Measurements from ENCODE around the gene ZNF33B. TPM values are rescaled to one million over a fixed set of nuclear protein-coding genes. Genes with fewer than 3 reads are reported as not detected.

ZNF33B gene
- total and polyA plus RNA-seq, 4 donors: 8.6 to 41.2 (median 18.7) TPM

- no peak overlapping the region for H3K27ac ChIP-seq (ENCODE audit: low read depth in 1 of 2, low read length in 1 of 2)
- peaks cover 0 to 2% (median 0%) of the 10 kb centered on the region in 4 donors for H3K36me3 ChIP-seq (ENCODE audit: control insufficient read depth in 4 of 4, insufficient read depth in 4 of 4, low read length in 4 of 4)
- no peak overlapping the region for H3K9ac ChIP-seq (ENCODE audit: insufficient read depth in 1 of 2, low read length in 2 of 2)
- no peak for TF ChIP-seq CTCF (IDR thresholded peaks at IDR 0.05; ENCODE audit: control extremely low read depth, extremely low read depth)
- H3K9me3 ChIP-seq (ENCODE audit: control insufficient read depth in 4 of 4, insufficient read depth in 3 of 4, low read length in 3 of 4): peaks cover 0 to 3% (median 0%) of the 10 kb centered on the region in 4 donors
- ATAC-seq (ENCODE audit: insufficient read depth, low FRiP score) (no peak), DNase-seq (no peak)
- H3K27me3 ChIP-seq (ENCODE audit: control insufficient read depth in 3 of 3, insufficient read depth in 3 of 3, low read length in 2 of 3): no peaks in the 10 kb centered on the region
- WGBS, 2 donors: 96 to 97% methylated on average over 3 of the region's 3 CpGs
- H3K4me3 ChIP-seq: no peak overlapping the region
- peaks cover 0 to 14% (median 8%) of the 10 kb centered on the region in 5 donors for H3K4me1 ChIP-seq (ENCODE audit: control insufficient read depth in 5 of 5, insufficient read depth in 5 of 5, low read length in 5 of 5)
Measured at GRCh38 chr10:42549851-42550250, 88.5 kb downstream of the ZNF33B start.

- H3K9me3 ChIP-seq (ENCODE audit: control insufficient read depth in 4 of 4, insufficient read depth in 3 of 4, low read length in 3 of 4): peaks cover 0 to 14% (median 2%) of the 10 kb centered on the region in 4 donors
- no peak overlapping the region for H3K27ac ChIP-seq (ENCODE audit: low read depth in 1 of 2, low read length in 1 of 2)
- no peaks in the 10 kb centered on the region for H3K27me3 ChIP-seq (ENCODE audit: control insufficient read depth in 3 of 3, insufficient read depth in 3 of 3, low read length in 2 of 3)
- DNase-seq (no peak), ATAC-seq (ENCODE audit: insufficient read depth, low FRiP score) (no peak)
- H3K4me1 ChIP-seq (ENCODE audit: control insufficient read depth in 5 of 5, insufficient read depth in 5 of 5, low read length in 5 of 5): peaks cover 0 to 12% (median 8%) of the 10 kb centered on the region in 5 donors
- WGBS, 2 donors: 98 to 99% methylated on average over 3 of the region's 3 CpGs
- no peak for TF ChIP-seq CTCF (IDR thresholded peaks at IDR 0.05; ENCODE audit: control extremely low read depth, extremely low read depth)
- peaks cover 0 to 4% (median 1%) of the 10 kb centered on the region in 4 donors for H3K36me3 ChIP-seq (ENCODE audit: control insufficient read depth in 4 of 4, insufficient read depth in 4 of 4, low read length in 4 of 4)
- no peak overlapping the region for H3K9ac ChIP-seq (ENCODE audit: insufficient read depth in 1 of 2, low read length in 2 of 2)
- H3K4me3 ChIP-seq: no peak overlapping the region
Measured at GRCh38 chr10:42548254-42548653, 90.1 kb downstream of the ZNF33B start.

GRCh38 chr10:42544945-42545344 is 93.4 kb downstream of the ZNF33B start:
- no peak overlapping the region for H3K9ac ChIP-seq (ENCODE audit: insufficient read depth in 1 of 2, low read length in 2 of 2)
- TF ChIP-seq CTCF (IDR thresholded peaks at IDR 0.05; ENCODE audit: control extremely low read depth, extremely low read depth): no peak
- ATAC-seq (ENCODE audit: insufficient read depth, low FRiP score) (no peak), DNase-seq (no peak)
- H3K9me3 ChIP-seq (ENCODE audit: control insufficient read depth in 4 of 4, insufficient read depth in 3 of 4, low read length in 3 of 4): peaks cover 0 to 20% (median 4%) of the 10 kb centered on the region in 4 donors
- no peak overlapping the region for H3K27ac ChIP-seq (ENCODE audit: low read depth in 1 of 2, low read length in 1 of 2)
- H3K27me3 ChIP-seq (ENCODE audit: control insufficient read depth in 3 of 3, insufficient read depth in 3 of 3, low read length in 2 of 3): no peaks in the 10 kb centered on the region
- H3K36me3 ChIP-seq (ENCODE audit: control insufficient read depth in 4 of 4, insufficient read depth in 4 of 4, low read length in 4 of 4): peaks cover 0 to 4% (median under 1%) of the 10 kb centered on the region in 4 donors
- no peak overlapping the region for H3K4me3 ChIP-seq
- no peaks in the 10 kb centered on the region for H3K4me1 ChIP-seq (ENCODE audit: control insufficient read depth in 5 of 5, insufficient read depth in 5 of 5, low read length in 5 of 5)

- H3K9ac ChIP-seq (ENCODE audit: insufficient read depth in 1 of 2, low read length in 2 of 2): no peak overlapping the region
- 78 to 86% methylated on average over 5 of the region's 5 CpGs for WGBS, 2 donors
- peak overlapping the region in 1 of 2 donors; percentile 14 for H3K27ac ChIP-seq (ENCODE audit: low read depth in 1 of 2, low read length in 1 of 2)
- H3K27me3 ChIP-seq (ENCODE audit: control insufficient read depth in 3 of 3, insufficient read depth in 3 of 3, low read length in 2 of 3): no peaks in the 10 kb centered on the region
- no peak overlapping the region for H3K4me3 ChIP-seq
- H3K36me3 ChIP-seq (ENCODE audit: control insufficient read depth in 4 of 4, insufficient read depth in 4 of 4, low read length in 4 of 4): peaks cover 1 to 14% (median 3%) of the 10 kb centered on the region in 4 donors
- DNase-seq: peak in 1 of 3 donors; percentile 9
- H3K4me1 ChIP-seq (ENCODE audit: control insufficient read depth in 5 of 5, insufficient read depth in 5 of 5, low read length in 5 of 5): no peaks in the 10 kb centered on the region
- H3K9me3 ChIP-seq (ENCODE audit: control insufficient read depth in 4 of 4, insufficient read depth in 3 of 4, low read length in 3 of 4): peaks cover 0 to 27% (median 11%) of the 10 kb centered on the region in 4 donors
- ATAC-seq (ENCODE audit: insufficient read depth, low FRiP score): no peak
- TF ChIP-seq CTCF (IDR thresholded peaks at IDR 0.05; ENCODE audit: control extremely low read depth, extremely low read depth): no peak
Measured at GRCh38 chr10:42543840-42544372, 94.5 kb downstream of the ZNF33B start.

Measured in lung (tissue), 12 donors.